Chondrocyte (in vitro differentiated cells): ENCODE results near the gene SMAD2. TPM values are rescaled to one million over a fixed set of nuclear protein-coding genes. Genes with fewer than 3 reads are reported as not detected.

Experiments used
- DNase-seq: peaks from one replicate; pipeline ENCODE4 v3.0.0; 2021; ENCODE audit warnings: mixed read lengths, low spot score
- H3K27ac Mint-ChIP-seq: one replicate; pipeline ENCODE4 v1.8.0; 2021; ENCODE audit warnings: mild to moderate bottlenecking, moderate library complexity, mixed read lengths; ENCODE audit not compliant: unreplicated experiment
- H3K27me3 Mint-ChIP-seq: 2 replicates; pipeline ENCODE4 v1.8.0; 2021; ENCODE audit warnings: low read depth, mixed read lengths
- H3K36me3 Mint-ChIP-seq: 2 replicates; pipeline ENCODE4 v1.8.0; 2021; ENCODE audit warnings: low read depth, mixed read lengths
- H3K4me1 Mint-ChIP-seq: 2 replicates; pipeline ENCODE4 v1.8.0; 2021; ENCODE audit warnings: low read depth, mild to moderate bottlenecking, mixed read lengths
- H3K4me3 Mint-ChIP-seq: one replicate; pipeline ENCODE4 v1.8.0; 2021; ENCODE audit warnings: mild to moderate bottlenecking, moderate library complexity, mixed read lengths; ENCODE audit not compliant: unreplicated experiment
- H3K9me3 Mint-ChIP-seq: 2 replicates; pipeline ENCODE4 v1.8.0; 2021; ENCODE audit warnings: low read depth, mixed read lengths
- total RNA-seq: library from RNA; stranded (reverse); gene quantifications from 3 replicates; pipeline ENCODE4 v1.2.1, GENCODE V29; 2021
- TF ChIP-seq, protein P1 (sequence below): fragments of 200-600 bp; sonication (generic); IDR thresholded peaks from 2 replicates; pipeline ENCODE4 v1.5.0; 2021; ENCODE audit warnings: antibody characterized with exemption, mild to moderate bottlenecking, moderate library complexity

SMAD2 gene
- total RNA-seq, 1 donor from 2014 or later = 151 TPM

- Mint-ChIP-seq H3K36me3 (peaks cover 9% of the 10 kb centered on the region), H3K9me3 (no peaks in the 10 kb centered on the region), H3K27ac (no peak overlapping the region), H3K4me3 (no peak overlapping the region), H3K4me1 (peaks cover 47% of the 10 kb centered on the region), H3K27me3 (no peaks in the 10 kb centered on the region)
- DNase-seq = no peak
- TF ChIP-seq, protein P1, sequence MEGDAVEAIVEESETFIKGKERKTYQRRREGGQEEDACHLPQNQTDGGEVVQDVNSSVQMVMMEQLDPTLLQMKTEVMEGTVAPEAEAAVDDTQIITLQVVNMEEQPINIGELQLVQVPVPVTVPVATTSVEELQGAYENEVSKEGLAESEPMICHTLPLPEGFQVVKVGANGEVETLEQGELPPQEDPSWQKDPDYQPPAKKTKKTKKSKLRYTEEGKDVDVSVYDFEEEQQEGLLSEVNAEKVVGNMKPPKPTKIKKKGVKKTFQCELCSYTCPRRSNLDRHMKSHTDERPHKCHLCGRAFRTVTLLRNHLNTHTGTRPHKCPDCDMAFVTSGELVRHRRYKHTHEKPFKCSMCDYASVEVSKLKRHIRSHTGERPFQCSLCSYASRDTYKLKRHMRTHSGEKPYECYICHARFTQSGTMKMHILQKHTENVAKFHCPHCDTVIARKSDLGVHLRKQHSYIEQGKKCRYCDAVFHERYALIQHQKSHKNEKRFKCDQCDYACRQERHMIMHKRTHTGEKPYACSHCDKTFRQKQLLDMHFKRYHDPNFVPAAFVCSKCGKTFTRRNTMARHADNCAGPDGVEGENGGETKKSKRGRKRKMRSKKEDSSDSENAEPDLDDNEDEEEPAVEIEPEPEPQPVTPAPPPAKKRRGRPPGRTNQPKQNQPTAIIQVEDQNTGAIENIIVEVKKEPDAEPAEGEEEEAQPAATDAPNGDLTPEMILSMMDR = no peak
These were observed 52.6 kb downstream of the SMAD2 start for GRCh38 chr18:47877892-47878291.

DNA sequence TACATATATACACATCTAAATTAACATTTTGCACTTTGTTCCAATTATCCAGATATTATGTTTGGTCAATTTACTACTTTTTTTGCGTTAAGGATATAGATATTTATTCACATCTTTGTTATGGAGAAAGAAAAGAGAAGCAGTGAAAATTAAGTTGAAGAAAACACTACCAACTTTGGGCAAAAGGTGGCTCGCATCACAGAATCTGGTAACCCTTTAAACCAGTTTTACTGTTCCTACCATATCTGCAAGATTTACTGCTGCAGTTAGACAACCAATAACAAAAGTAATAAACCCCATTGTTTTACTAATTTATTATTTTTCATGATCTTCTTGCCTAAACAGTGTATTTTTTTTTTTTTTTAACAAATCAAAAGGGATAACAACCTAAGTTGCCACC is 53.6 kb downstream of the SMAD2 start:
- Mint-ChIP-seq H3K27ac (no peak overlapping the region), H3K4me3 (no peak overlapping the region), H3K36me3 (peaks cover 9% of the 10 kb centered on the region), H3K27me3 (no peaks in the 10 kb centered on the region), H3K9me3 (no peaks in the 10 kb centered on the region), H3K4me1 (peaks cover 38% of the 10 kb centered on the region)
- TF ChIP-seq, protein P1 = peak; percentile 36
- no peak for DNase-seq

DNA sequence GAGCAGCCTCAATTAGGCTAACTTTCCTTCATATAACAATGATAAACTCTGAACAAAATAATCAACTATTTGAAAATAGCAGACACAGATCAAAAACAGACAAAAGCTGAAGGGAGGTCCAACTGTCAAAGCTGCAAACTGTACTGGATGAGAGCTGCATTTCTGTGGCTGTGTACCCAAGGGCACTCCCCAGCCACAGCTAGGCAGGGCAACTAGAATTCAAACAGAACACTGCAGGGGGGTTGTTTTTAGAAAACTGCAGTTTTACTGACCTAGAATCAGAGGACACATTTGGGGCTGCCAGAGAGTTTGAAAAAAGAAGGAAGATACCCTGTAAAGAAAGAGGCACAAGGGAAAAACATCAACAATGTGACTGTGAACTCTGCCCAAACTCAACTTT is 56.8 kb downstream of the SMAD2 start:
- no peak for DNase-seq
- Mint-ChIP-seq H3K36me3 (peaks cover 4% of the 10 kb centered on the region), H3K4me3 (no peak overlapping the region), H3K4me1 (peaks cover 47% of the 10 kb centered on the region), H3K27ac (peak overlapping the region; percentile 78), H3K9me3 (no peaks in the 10 kb centered on the region), H3K27me3 (no peaks in the 10 kb centered on the region)
- TF ChIP-seq, protein P1 = no peak

DNA sequence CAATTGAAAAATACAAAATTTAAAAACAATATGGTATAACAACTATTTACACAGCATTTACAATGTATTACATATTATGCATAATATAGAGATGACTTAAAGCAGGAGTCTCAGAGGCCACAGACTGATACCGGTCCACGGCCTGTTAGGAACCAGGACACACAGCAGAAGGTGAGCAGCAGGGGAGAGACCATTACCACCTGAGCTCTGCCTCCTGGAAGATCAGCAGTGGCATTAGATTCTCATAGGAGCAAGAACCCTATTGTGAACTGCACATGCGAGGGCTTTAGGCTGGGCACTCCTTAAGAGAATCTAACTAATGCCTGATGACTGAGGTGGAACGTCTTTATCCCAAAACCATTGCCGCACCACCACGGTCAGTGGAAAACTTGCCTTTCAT is 58.0 kb downstream of the SMAD2 start:
- H3K27me3 Mint-ChIP-seq = no peaks in the 10 kb centered on the region
- DNase-seq = no peak
- H3K27ac Mint-ChIP-seq = no peak overlapping the region
- H3K4me1 Mint-ChIP-seq = peaks cover 37% of the 10 kb centered on the region
- no peak overlapping the region for H3K4me3 Mint-ChIP-seq
- TF ChIP-seq, protein P1 = no peak
- no peaks in the 10 kb centered on the region for H3K9me3 Mint-ChIP-seq
- H3K36me3 Mint-ChIP-seq = peaks cover 3% of the 10 kb centered on the region

DNA sequence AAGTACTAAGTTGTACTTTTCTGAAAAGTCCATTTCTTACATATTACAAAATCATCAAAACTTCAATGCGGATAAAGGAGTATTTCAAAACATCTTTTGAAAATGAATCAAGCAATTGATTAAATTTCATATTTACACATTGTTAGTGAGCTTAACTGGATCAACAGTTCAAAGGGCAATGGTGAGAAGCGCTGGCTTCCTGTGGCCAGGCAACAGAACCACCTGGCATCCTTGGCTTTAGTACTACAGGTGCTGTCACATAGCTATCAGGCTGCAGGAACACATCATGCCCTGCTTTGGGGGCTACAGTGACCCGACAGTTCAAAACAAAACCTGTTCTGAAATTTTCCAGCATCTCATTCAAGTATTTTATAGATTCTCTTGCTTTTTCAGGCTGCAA is 59.2 kb downstream of the SMAD2 start:
- TF ChIP-seq, protein P1 = no peak
- DNase-seq = no peak
- Mint-ChIP-seq H3K27ac (no peak overlapping the region), H3K9me3 (no peaks in the 10 kb centered on the region), H3K4me1 (peaks cover 37% of the 10 kb centered on the region), H3K4me3 (no peak overlapping the region), H3K27me3 (no peaks in the 10 kb centered on the region), H3K36me3 (peaks cover 5% of the 10 kb centered on the region)
